SHP77 (cell line): Measurements from ENCODE around the gene AKAP9.
"Not testable (repeated sequence)": the region's sequence is repeated elsewhere in the genome, so short reads cannot be mapped to it uniquely, and the experiment has no call there.

Experiments
- DNase-seq, 2 experiments: peaks; one replicate each; lab custom pipeline; 2025; lab: John Stamatoyannopoulos, UW

Gene AKAP9

DNA sequence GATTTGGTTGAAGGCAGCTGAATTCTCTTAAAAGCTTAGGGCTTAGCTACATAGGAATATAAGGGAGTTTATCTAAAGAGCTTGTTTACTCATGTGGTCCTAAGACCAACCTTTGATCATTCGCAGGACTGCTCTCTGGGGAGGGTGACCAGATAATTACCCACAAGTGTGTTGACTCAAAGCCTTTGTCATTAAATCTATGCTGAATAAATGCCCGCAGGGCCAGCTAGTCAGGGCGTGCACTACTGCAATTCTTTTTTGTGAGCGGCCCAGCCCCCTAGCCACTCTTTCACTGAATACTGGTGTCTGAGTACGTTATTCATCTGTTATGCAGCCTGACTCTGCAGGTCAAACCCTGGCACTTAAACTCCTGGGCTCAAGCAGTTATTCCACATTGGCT lies 69.6 kb downstream of the AKAP9 start:
- no peak for DNase-seq

GRCh38 chr7:92013611-92014010 lies 72.9 kb downstream of the AKAP9 start:
- no peak for DNase-seq

DNA sequence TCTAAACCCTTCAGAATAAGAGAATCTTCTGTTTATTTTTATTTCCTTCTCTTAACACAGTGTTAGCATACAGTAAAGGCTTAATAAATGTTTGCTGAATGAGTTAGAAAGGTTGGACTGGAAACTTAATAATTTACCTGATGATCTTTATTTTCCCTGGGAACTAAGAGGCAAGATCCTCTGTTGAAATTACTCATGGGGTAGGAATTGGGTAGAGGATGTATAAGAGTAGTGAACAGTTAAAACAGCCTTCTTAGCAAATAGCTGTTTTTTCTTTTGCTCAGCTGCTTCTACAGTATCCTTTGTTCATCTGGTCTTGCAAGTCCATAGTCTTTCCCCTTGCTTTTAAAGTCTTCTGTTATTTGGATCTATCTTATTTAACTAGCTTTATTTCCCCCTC lies 80.0 kb downstream of the AKAP9 start:
- DNase-seq: no peak

- no peak for DNase-seq
Observed at GRCh38 chr7:92025260-92025659, 84.6 kb downstream of the AKAP9 start.

DNA sequence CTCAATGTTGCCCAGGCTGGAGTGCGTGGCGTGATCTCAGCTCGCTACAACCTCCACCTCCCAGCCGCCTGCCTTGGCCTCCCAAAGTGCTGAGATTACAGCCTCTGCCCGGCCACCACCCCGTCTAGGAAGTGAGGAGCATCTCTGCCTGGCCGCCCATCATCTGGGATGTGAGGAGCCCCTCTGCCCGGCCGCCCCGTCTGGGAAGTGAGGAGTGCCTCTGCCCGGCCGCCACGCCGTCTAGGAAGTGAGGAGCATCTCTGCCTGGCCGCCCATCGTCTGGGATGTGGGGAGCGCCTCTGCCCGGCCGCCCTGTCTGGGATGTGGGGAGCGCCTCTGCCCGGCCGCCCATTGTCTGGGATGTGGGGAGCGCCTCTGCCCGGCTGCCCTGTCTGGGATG lies 86.0 kb downstream of the AKAP9 start:
- not testable (repeated sequence) for DNase-seq

GRCh38 chr7:92027128-92027527 lies 86.5 kb downstream of the AKAP9 start:
- not testable (repeated sequence) for DNase-seq

- no peak for DNase-seq
Observed at GRCh38 chr7:92028226-92028625, 87.6 kb downstream of the AKAP9 start.

GRCh38 chr7:92028686-92029085 lies 88.0 kb downstream of the AKAP9 start:
- DNase-seq: no peak

- no peak for DNase-seq
Observed at GRCh38 chr7:92034116-92034515, 93.5 kb downstream of the AKAP9 start.

DNA sequence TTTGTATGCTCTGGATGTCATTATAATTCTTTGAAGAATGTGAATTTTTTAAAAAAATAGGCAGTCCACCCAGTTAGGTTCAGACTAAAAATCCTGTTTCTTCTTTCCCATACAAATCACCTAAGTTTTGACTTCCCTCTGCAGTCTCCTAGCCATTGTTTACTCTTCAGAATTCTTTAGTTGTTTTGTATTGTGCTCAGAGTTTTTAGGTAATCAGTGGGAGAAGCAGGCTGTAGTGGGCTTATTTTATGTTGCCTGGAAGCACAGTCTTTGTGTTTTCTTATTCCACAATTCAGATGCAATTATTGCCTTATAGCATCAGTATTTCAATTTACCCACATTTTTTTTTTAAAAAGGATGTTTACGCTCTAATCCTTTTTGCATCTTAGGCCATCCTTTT lies 94.9 kb downstream of the AKAP9 start:
- no peak for DNase-seq

GRCh38 chr7:92039900-92040299 lies 99.2 kb downstream of the AKAP9 start:
- no peak for DNase-seq

DNA sequence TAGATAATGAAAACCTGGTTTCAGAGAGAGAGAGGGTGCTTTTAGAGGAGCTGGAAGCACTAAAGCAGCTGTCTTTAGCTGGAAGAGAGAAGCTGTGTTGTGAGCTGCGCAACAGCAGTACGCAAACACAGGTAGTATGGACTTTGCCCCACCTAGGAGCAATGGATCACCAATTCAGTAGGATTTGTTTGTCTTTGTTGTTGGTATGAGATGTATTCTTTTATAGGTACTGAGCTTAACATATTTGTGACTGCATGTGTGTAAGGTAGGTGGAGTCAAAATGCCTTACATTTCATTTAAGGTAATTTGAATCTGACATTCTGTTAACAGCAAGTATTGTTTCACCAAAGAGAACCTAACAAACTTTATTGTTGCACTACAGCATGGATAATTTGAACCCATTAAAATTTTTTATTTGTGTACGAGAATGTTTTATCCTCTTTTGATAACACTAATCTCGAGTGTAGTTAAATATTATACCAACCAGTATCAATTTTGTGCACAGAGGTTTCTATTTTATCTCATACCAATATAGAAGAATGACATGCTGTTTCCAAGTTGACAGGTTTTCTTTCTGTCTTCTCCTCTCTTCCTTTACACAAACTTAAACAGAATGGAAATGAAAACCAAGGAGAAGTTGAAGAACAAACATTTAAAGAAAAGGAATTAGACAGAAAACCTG lies 101.5 kb downstream of the AKAP9 start:
- no peak for DNase-seq

- DNase-seq: no peak
Observed at GRCh38 chr7:92043098-92043497, 102.4 kb downstream of the AKAP9 start.

- DNase-seq: no peak
Observed at GRCh38 chr7:92043637-92044036, 103.0 kb downstream of the AKAP9 start.

GRCh38 chr7:92044148-92044547 lies 103.5 kb downstream of the AKAP9 start:
- DNase-seq: no peak

GRCh38 chr7:92044940-92045339 lies 104.3 kb downstream of the AKAP9 start:
- DNase-seq: no peak

DNA sequence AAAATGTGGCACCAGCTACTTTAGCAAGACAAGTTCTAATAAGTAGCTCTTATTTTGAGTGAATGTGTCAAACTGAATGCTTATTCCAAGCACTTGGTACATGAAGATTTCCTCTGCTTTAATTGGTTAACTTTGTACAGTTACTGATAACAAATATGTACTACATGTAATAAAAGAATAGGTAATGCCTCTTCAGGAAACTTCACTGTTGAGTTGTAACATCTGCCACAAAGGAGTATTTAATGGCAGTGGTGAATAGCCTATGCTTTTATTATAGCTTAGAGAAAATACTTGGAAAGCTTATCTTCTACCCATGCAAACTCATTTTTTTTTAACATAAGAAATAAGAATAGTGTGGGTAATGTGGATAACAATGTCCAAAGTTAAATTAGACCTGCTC lies 111.0 kb downstream of the AKAP9 start:
- DNase-seq: no peak

DNA sequence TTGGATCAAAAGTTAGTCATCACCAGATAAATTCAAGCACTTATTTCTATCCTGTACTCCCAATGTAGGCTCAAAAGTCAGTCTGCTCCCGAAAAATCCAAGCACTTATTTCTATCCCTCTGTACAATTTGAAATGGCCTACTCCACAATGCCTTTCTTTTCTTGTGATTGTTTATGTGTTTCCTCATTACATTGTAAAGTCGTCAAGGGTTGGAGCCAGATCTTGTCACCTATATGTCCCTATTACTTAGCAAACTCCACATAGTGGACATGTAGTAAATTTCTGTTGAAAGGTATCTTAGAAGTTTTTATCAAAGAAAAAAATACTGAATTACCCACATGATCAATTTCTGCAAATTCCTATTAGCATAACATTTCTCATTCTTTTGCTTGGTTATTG lies 111.5 kb downstream of the AKAP9 start:
- DNase-seq: no peak

GRCh38 chr7:92052684-92053083 lies 112.0 kb downstream of the AKAP9 start:
- no peak for DNase-seq

DNA sequence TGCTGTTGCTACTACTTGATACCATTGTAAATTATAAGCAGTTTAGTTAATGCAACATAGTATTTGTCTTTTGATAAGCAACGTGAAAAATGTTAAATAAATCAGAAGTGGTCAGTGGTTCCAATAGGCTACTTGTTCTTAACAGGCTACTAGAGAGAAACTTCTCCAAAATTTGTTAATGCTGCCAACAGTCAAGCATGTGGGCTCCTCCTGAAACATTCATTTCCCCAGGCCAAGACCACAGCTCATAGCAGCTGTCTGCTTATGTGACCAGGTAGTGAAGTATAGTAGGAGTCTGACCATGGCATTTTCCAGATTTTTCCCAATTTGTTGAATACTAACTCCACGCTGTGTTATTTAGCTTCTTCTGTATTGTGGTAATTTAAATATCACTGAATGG lies 112.7 kb downstream of the AKAP9 start:
- no peak for DNase-seq

DNA sequence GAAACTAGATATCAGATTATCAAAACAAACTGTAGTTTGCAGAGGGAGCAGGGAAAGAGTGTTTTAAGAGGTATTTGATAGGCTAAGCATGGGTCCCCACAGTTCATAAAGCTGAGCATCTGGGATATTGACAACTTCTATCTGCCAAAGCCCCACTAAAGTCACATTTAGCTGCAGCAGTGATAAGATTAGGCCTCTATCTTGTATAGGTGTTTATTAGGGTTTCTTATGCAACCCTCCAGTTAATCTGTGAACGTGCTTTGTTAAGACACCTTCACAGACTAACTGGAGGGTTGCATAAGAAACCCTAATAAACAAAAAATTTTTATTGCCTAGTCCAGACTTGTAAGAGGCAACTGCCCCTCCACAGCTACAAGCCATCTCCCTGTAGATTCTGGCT lies 115.6 kb downstream of the AKAP9 start:
- DNase-seq: no peak

DNA sequence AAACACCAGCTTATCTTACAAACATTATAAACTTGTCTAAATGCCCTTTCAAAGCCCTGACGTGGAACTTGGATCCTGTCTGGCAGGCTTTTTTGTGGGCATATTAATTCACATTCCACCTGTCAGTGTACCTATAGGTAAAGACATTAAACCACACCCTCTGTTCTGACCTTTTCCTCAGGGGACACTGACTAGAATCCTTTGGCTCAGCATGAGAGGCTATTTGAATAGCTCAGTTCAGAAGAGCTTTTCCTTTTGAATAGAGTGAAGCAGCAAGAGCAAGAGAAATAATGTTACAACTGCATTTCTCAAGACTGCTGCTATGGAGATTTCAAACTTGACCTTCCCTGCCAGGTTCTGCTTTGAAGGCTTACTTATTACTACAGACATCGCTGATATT lies 116.7 kb downstream of the AKAP9 start:
- DNase-seq: no peak

DNA sequence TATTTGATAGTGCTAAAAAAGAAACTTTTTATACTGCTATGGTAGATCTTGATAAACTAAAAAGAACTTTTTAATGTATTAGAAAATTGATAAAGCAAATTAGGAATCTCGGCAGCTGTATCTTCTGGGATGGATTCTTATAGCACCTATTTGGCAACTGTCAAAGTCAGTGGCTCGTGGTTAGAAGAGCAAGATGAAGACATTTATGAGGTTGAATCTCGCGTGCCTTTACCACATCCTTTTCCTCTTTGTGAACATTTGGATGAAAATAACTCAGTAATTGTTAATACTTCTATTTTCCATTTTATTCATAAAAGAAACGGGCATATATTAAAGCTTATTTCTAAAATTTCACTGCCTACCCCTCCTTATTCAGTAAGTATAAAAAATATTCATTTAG lies 117.4 kb downstream of the AKAP9 start:
- no peak for DNase-seq

DNA sequence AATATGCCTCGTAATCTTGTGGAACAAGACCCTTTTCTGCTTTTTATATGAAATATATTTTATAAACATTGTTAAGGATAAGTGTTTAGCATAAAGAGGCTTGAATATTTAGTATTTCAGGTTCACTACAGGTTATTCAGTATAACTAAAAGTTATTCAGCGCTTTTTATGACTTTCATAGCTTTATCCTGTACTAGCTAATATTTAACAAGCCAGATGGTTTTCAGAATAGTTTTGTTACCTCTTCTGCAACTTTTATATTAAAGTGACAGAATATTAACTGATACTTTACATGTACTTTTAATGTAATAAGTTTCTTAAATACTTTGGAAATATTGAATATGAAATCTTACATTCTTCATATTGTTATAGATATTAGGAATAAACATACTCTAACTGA lies 118.2 kb downstream of the AKAP9 start:
- DNase-seq: no peak

DNA sequence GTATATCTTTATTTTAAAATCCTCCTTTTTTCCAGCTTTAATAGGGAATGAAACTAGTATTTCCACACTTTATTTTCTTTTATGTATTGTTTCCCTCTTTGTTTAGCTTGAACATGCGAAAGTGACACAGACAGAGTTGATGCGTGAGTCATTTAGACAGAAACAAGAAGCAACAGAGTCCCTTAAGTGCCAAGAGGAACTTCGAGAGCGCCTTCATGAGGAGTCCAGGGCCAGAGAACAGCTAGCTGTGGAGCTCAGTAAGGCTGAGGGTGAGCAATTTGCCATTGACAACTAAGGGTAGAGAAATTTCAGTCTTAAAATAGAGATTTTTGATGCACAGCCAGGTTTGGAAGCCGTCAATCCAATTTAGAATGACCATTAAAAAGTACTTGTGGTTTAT lies 120.5 kb downstream of the AKAP9 start:
- no peak for DNase-seq
